Measurements from ENCODE around the gene SYT9.

SYT9 gene, protein sequence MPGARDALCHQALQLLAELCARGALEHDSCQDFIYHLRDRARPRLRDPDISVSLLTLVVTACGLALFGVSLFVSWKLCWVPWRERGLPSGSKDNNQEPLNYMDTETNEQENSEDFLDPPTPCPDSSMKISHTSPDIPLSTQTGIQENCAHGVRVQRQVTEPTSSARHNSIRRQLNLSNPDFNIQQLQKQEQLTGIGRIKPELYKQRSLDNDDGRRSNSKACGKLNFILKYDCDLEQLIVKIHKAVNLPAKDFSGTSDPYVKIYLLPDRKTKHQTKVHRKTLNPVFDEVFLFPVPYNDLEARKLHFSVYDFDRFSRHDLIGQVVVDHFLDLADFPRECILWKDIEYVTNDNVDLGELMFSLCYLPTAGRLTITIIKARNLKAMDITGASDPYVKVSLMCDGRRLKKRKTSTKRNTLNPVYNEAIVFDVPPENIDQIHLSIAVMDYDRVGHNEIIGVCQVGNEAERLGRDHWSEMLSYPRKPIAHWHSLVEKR

DNA sequence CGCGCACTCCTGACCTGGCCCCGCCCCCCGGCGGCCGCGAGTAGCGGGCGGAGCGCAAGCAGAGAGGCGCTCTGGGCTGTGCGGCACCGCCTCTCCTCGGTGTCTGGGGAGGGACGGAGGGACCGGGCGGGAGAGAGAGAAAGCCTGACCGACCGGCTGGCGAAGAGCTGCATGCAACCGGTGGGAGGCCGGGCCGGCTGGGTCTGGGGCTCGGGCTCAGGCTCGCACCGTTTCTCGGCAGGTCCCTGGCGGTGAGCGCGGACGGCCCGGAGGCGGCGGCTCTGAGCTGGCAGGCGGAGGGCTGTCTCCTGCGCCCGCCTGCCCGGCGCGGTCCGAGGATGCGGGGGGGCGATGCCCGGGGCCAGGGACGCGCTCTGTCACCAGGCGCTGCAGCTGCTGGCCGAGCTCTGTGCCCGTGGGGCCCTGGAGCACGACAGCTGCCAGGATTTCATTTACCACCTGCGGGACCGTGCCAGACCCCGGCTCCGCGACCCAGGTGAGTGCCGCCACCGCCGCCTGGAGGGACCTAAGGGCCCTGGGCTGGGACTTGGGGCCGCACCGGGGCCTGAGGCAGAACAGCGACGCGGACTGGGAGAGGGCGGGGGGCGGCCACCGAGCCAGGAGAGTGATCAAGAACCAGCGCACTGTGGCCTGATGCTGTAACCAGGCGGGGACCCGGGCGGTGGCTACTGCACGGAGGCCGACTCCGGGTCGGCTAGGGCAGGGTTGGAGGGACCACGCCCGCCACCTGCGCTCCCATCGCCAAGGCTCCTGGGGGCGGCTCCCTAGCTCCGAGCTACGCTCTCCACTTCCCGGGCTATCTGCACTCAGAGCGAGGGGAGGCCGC, at the start of gene SYT9:
Gene SYT9 (plus strand): TSS at position 69 of the 847 bp plus-strand sequence. CDS start 283 bp downstream, at position 352.
- DNase-seq (ENCODE audit: low read depth, low spot score) = no peak

DNA sequence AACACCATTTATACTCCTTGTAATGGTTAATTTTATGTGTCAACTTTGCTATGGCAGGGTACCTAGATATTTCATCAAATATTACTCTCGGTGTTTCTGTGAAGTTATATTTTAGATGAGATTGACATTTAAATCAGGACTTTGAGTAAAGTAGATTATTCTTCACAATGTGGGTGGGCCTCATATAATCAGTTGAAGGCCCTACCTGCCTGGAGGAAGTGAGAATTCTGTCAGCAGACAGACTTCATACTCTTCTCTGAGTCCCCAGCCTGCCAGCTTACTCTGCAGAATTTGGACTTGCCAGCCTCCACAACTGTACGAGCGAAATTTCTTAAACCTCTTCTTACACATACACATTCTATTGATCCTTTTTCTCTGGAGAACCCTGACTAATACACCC, 49.3 kb upstream of the SYT9 start:
- DNase-seq (ENCODE audit: low read depth, low spot score) = no peak

DNA sequence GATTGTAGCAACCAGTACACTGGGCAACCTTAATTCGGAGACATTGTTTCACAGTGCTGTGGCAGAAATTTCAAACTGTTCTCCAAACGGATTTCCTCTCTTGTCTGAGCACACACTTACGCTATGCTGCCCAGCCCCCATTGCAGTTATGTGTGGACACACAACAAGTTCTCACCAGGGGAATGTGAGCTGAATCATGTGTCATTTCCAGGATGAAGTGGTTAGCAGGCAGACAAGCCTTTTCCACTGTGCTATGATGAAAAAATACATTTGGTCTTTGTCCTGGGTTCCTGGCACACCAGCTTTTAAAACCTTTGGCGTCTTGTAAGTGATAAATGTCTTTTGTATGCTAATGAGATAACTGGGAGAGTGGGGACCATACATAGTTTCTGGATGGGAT, 46.9 kb upstream of the SYT9 start:
- no peak for DNase-seq (ENCODE audit: low read depth, low spot score)

DNA sequence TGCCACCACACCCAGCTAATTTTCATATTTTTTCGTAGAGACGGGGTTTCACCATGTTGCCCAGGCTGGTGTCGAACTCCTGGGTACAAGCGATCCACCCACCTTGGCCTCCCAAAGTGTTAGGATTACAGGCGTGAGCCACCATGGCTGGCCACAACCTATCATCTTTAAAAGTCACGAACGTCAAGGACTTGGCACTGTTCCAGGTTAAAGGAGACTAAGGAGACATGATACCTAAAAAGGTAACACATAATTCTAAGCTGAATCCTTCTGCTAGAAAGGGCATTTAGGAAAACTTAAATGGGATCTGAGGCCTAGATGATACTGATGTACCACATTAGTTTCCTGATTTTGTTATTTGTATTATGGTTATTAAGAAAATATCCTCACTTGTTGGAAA, 43.3 kb upstream of the SYT9 start:
- no peak for DNase-seq (ENCODE audit: low read depth, low spot score)

DNA sequence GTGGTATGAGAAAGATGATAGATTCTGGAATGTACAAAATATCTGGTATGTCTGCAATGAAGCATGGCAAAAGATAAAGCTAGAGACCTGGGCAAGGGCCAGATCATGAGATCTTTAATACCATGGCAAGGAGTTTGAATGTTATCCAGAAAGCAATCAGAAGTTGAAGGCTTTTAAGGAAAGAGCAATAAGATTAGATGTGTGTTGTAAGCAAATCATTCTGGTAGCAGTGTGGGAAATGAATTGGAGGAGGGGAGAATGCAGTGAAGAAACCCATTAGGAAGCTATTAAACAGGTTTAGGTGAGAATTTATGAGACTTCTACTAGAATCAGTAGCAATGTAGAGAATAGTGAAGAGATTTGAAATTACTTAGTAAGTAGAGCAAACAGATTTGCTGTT, 32.2 kb upstream of the SYT9 start:
- DNase-seq (ENCODE audit: low read depth, low spot score) = no peak

DNA sequence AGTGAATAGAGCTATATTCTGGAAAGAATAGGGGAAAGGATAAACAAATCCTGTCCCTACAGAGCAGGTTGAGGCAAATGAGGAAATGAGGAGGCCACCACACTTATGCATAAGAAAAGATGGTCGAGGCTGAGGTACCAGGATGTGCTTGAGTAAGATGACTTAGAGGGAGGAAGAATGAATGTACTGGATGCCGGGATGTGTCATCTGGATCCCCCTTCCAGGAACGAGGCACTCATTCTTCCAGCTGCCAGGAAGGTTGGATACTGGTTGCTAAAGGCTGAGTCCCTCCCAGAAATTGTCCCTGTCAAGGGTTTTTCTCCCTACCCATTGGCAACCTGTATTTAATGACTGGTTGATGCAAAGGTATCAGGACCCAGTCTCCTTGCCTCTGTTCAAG, 31.1 kb upstream of the SYT9 start:
- DNase-seq (ENCODE audit: low read depth, low spot score) = no peak

DNA sequence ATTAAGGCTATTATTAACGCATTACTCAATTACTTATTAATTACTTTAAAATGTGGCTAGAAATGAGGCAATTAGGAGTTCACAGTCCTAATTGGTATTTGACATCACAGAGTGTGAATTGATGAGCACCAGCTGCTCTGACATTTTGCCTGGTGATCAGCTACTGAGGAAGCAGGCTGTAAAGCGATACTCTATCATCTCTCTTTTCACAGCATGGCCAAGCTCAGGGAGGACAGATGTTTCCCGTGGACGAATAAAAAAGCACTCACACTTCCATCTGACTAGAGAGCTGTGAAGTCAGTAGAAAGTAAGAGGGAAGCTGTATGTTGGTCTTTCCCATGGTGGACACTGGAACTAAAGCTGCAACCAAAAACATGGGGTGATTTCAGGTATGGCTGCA, 29.1 kb upstream of the SYT9 start:
- no peak for DNase-seq (ENCODE audit: low read depth, low spot score)

DNA sequence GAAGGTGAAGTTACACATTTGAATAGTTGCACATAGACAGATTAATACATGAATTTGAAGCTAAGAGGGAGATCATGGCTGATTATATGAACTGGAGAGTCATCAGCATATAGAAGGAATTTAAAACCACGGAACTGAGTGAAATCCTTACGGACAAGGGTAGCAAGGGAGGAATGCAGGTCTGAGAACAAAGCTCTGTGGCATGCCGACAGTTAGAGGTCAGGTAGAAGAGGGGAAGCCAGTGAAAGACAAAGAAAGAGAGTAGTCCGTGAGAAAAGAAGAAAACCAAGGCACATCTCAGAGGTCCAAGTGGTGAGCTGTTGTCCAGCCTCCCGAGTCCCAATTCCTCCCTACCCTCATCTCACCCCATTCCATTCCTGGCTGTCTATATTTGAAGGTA, 11.8 kb upstream of the SYT9 start:
- DNase-seq (ENCODE audit: low read depth, low spot score) = no peak

DNA sequence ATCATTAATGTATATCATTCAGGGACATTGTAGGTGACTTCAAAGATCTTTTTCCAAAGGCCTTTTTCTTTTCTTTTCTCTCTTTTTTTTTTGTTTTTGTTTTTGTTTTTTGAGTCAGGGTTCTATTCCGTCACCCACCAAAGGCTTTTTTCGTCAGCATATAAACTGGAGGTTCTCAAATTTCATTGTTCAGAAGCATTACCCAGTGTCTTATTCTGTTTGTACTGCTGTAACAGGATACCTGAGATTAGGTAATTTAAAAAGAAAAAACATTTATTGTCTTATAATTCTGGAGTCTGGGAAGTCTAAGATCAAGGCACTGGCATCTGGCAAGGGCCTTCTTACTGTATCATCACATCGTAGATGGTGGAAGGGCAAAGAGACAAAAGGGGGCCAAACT, 6.4 kb upstream of the SYT9 start:
- no peak for DNase-seq (ENCODE audit: low read depth, low spot score)

DNA sequence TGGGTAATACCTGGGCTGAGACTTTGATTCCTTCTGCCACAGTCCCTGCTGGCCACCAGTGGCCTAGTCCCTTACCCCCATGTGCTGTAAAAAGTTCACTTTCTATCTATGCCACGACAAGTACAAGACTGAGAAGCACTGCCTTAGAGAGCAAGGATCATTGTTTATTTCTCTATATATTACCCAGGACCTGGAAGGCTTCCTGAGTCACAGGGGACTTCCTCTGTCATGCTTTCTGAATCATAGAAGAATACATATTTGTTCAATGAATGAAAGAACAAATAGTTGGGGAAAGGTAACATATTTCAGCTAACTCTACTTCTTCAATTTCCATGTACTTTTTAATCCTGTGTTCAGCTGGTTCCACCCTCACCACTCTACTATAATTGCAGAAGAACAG, 5.5 kb upstream of the SYT9 start:
- DNase-seq (ENCODE audit: low read depth, low spot score) = no peak

DNA sequence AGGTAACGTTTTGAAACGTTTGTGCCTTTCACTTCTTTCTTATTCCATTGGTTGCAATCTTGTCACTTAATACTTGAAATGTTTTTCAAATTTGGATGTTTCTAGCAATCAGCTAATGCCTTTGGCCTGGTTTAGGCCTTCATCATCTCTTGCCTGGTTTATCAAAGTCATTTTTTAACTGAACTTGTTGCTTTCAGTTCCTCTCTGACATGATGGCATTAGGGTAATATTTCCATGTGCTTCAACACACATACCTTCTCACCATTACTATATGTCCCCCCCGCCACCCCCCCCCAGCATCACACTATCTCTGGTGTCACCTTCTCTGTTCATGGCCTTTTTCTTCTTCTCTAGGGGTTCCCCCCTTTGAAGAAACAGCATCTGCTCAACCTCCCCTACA, 1.5 kb upstream of the SYT9 start:
- no peak for DNase-seq (ENCODE audit: low read depth, low spot score)

DNA sequence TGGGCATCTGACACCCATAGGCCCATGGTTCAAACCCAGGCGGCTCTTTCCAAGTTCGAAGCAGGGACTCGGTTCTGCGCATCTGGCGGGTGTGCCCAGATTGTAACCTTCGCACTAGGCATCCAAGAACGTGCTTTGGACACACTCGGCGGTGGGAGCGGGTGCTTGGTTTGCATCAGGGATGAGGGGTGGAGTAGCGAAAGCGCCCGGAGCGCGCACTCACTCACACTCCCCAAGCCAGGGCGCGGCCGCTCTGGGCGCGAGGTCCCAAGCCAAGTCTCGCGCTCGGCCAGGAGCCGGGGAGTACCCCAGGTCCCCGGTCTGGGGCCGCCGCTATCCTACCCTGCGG, 243 bp upstream of the SYT9 start:
- no peak for DNase-seq (ENCODE audit: low read depth, low spot score)

DNA sequence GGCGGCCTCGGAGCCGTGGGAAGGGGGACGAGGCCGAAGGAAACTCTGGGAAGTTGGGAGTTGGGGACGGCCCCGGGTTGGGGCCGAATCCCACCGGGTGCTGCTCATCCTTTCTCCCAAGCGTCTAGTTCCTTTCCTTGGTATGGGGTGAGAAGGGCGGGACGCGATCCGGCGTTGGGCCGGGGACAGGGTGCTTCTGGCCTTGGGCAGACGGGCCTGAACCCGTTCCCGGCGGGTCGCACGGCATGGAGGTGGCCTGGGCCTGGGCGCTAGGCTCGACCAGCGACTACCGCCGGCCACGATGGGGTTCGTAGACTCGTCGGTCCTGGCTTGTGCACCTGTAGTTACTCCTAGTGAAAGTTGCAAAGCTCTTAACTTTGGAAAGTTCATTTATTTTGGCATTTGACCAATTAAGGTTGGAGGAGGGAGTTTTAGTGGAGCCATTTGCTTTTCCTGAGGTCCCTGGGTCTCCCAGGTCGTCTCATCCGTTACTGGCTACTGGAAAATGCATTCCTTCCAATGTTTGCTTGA, 1.0 kb downstream of the SYT9 start:
- DNase-seq (ENCODE audit: low read depth, low spot score) = no peak

DNA sequence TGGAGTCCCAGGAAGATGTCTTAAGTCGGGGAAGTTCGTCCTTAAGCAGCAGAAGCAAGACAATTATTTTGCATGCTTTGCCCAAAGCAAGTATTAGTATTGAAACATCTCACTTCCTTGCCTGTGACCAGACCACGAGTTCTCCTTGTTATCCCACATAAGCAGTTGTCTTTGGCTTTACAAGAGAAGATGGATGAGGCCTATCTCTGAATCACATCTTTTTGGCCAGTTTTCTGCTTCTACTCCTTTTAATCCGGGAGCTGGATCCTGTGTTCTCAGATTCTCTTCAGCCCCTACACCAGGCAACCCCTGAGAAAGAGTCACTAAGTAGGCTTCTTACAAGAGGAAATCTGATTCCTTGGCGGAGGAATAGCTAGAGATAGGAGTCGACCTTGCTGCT, 2.1 kb downstream of the SYT9 start:
- DNase-seq (ENCODE audit: low read depth, low spot score) = no peak

DNA sequence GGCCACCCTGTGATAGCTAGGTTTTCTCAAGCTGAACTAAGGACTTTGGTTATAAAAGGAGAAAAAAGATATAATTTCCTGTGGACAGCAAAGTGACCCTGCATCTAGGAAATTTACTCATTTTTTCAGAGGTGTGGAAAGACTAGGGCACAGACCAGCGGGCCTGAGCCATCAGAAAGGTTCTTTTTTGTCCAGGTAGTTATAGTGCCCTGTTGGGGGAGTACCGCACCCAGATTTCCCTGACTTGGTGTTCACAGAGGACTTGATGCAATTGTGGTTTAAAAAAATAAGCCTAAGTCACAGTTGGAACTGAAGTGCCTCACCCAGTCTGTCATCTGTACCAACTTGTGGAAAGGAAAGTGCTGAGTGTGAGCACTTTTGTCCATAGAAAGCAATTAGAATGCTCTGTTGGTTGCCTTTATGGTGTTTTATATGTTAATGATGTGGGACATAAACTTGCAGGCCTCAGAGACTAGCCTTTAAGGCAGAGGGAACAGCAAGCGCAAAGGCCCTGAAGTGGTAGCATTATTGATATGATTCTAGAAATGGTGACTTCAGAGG, 3.1 kb downstream of the SYT9 start:
- no peak for DNase-seq (ENCODE audit: low read depth, low spot score)

DNA sequence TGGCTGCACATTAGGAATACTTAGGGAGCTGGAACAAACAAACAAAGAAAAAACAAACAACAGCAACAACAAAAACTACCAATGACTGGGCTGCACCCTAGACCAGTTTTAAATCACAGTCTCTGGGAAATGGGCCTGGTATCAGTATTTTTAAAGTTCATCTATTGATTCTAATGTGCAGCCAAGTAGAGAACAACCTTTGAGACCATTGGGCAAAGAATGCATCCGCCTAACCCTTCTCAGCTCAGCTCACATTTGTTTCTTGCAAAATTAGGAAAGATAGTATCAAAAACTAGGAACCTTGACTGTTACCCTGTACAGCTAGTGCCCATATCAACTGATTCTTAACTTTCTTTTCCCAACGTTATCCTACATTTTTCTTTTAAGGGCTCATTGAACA, 5.2 kb downstream of the SYT9 start:
- no peak for DNase-seq (ENCODE audit: low read depth, low spot score)

DNA sequence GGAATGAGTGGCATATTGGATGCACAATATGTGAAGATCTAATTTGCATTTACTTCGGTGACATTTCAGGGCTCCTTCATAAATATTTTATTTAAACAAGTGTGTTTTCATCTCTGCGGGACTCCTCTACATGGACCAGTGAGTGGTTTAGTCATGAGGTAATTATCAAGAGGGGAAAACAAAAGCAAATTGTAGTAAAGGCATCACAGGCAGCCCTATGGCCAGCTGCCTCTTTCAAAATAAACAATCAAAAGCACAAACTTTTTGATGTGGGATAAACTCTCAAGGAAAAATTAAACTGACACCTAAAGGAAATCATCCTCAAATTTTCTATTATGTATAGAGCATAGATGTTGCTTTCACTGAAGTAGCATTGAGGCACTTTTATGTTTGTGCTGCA, 6.0 kb downstream of the SYT9 start:
- no peak for DNase-seq (ENCODE audit: low read depth, low spot score)

DNA sequence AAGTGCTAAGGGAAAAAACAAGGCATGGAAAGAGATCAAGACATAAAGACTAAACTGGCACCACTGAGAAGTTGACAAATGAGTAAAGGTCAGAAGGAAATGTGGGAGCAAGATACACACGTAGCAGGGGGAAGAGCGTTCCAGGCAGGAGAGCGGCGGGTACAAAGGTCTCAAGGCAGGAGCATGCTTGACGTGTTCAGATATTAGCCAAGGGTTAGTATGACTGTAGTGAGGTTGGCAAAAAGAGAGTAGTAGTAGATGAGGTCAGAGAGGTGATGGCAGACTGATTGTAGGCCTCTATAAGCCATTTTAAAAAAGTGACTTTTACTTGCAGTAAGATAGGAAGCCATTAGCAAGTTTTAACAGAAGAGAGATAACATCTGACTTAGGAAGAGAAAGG, 9.9 kb downstream of the SYT9 start:
- no peak for DNase-seq (ENCODE audit: low read depth, low spot score)

DNA sequence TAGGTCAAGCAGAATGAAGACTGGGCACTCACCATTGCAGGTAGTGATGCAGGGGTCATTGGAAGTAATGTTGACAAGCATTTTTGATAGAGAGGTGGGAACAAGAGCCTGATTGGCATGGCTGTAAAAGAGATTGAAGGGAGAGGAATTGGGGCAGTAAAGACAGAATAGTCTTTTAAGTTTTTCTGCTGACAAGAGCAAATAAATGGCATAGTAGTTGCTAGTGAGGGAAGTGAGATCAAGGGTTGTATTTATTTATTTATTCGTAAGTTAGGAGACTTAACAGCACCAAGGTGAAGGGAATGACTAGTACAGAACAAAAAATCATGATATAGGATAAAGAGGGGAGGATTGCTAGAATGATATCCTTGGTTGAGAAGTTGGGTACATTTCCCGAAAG, 11.0 kb downstream of the SYT9 start:
- DNase-seq (ENCODE audit: low read depth, low spot score) = no peak

DNA sequence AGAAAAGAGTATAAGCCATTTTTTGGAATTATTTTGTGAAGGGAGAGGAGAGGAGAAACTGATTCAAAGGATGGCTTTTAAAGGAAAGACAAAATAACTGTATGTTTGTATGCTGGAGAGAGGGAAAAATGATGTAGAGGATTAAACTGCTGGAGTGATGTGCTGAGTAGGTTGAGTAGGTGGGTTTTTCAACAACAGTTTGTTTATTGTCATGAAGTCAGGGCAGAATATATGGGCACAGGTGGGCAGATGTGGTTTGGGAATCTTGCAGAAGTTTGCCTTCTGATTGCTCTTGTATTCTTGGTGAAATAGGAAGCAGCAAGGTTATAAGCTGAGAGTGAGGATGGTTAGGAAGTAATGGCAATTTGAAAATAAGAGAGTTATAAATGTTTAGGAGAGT, 12.1 kb downstream of the SYT9 start:
- DNase-seq (ENCODE audit: low read depth, low spot score) = no peak

DNA sequence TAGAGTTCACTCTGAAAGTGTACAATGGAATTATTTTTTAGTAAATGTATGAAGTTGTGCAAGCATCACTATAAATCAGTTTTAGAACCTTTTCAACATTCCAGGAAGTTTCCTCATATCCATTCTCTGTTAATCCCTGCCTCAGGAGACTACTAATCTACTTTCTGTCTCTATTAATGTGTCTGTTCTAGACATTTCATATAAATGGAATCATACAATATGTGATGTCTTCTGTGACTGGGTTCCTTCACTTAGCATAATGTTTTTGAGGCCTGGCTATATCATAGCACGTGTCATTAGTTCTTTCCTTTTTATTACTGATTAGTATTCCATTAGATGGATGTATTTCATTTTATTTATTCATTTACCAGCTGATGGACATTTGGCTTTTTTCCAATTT, 17.1 kb downstream of the SYT9 start:
- no peak for DNase-seq (ENCODE audit: low read depth, low spot score)

DNA sequence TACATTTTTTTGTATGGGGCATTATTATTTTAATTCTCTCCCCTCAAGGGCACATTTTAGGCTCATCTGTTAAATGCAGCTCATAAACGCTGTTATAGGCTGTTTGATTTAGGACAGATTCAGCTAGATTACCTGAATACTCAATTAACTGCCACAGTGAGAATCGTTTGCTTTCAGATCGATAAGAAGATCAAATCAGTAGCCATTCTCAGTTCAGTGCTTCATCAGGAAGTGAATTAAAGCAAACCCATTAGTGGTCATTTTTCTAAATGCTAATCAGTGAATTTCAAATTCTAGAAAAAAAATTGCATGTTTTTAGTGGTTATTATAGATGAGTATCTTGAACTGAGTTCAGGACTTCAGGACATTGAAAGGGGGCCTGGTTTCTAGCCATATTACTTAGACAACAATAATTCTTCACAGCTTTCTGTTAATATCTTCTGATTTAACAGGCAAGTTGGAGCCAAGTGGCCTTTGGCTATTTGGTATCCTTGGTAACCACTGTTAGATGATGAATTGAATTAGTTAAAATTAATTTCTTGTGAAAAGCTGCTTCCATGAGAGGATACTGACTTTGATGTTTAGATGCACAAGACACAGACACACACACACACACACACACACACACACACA, 18.6 kb downstream of the SYT9 start:
- no peak for DNase-seq (ENCODE audit: low read depth, low spot score)
